ENCODE results near the gene LRP3.

Gene LRP3

DNA sequence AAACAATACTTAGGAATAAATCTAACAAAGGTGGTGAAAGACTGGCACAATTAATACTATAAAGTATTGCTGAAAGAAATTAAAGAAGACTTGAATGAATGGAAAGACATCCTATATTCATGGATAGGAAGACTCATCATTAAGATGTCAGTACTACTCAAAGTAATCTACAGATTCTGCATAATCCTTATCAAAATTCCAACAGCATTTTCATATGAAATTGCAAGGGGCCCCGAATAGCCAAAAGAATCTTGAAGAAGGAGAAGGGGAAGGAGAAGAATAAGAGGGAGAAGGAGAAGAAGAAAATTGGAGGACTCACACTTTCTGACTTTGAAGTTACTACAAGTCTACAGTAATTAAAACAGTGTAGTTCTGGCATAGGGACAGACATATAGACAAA lies 25.6 kb upstream of the LRP3 start:
- no peak overlapping the region for H3K4me3 ChIP-seq (ENCODE audit: low read length)
- no peak for DNase-seq (ENCODE audit: low read depth)
- TF ChIP-seq, protein P1, sequence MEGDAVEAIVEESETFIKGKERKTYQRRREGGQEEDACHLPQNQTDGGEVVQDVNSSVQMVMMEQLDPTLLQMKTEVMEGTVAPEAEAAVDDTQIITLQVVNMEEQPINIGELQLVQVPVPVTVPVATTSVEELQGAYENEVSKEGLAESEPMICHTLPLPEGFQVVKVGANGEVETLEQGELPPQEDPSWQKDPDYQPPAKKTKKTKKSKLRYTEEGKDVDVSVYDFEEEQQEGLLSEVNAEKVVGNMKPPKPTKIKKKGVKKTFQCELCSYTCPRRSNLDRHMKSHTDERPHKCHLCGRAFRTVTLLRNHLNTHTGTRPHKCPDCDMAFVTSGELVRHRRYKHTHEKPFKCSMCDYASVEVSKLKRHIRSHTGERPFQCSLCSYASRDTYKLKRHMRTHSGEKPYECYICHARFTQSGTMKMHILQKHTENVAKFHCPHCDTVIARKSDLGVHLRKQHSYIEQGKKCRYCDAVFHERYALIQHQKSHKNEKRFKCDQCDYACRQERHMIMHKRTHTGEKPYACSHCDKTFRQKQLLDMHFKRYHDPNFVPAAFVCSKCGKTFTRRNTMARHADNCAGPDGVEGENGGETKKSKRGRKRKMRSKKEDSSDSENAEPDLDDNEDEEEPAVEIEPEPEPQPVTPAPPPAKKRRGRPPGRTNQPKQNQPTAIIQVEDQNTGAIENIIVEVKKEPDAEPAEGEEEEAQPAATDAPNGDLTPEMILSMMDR (IDR thresholded peaks at IDR 0.05; ENCODE audit: insufficient read depth, low read depth, low read length, missing control alignments): no peak

DNA sequence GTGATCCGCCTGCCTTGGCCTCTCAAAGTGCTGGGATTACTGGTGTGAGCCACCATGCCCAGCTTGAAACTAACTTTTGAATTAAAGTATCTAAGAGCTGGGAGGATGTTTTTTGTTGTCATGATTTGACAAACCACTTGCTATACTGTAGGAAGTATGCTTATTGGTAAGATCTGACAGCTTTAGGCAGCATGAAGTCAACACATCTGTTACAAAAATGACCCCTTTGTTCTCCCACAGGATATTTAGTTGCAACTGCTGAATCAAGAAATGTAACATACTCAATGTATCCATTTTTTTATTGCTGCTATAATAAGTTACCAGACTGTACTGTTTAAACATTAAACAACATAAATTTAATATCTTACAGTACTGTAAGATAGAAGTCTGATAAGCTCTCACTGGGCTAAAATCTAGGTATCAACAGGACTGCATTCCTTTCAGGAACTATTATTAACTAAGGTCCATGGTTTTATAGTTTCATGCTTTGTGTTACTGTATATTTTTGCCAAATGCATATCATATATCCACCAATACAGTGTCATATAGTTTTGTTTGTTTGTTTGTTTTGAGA lies 22.8 kb upstream of the LRP3 start:
- TF ChIP-seq, protein P1 (IDR thresholded peaks at IDR 0.05; ENCODE audit: insufficient read depth, low read depth, low read length, missing control alignments): no peak
- no peak for DNase-seq (ENCODE audit: low read depth)
- H3K4me3 ChIP-seq (ENCODE audit: low read length): no peak overlapping the region

DNA sequence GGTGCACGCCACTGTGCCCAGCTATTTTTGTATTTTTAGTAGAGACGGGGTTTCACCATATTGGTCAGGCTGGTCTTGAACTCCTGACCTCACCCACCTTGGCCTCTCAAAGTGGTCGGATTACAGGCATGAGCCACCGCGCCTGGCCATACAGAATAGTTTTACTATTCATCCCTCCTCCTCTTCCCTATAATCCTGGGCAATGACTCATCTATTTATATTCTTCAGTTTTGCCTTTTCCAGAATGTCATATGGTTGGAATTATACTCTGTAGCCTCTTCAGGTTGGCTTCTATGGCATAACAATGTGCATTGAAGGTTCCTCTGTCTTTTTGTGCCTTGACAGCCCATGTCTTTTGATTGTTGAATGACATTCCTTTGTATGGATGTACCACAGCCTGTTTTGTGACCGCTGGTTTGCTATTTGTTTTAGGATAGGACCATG lies 22.2 kb upstream of the LRP3 start:
- no peak overlapping the region for H3K4me3 ChIP-seq (ENCODE audit: low read length)
- peak; percentile 17 for DNase-seq (ENCODE audit: low read depth)
- TF ChIP-seq, protein P1 (IDR thresholded peaks at IDR 0.05; ENCODE audit: insufficient read depth, low read depth, low read length, missing control alignments): no peak

DNA sequence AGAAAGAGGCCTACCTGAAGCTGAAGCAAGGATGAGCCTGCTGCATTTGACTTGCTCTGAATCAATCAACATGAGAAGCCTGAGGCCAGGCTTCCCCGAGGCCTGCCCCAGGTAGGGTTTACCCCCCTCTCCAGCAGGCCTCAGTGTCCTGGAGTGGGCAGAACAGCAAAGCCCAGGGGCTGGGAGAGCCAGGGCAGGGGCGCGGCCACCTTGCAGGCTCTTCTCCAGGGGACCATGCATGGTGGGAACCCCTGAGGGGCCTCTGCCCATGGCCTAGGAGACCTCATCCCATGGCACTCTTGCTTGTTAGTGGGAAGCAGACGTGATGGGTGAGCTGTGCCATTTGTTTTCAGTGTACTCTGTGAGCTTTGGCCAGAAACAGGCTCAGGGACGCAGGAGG lies 19.9 kb upstream of the LRP3 start:
- DNase-seq (ENCODE audit: low read depth): no peak
- H3K4me3 ChIP-seq (ENCODE audit: low read length): no peak overlapping the region
- TF ChIP-seq, protein P1 (IDR thresholded peaks at IDR 0.05; ENCODE audit: insufficient read depth, low read depth, low read length, missing control alignments): no peak

DNA sequence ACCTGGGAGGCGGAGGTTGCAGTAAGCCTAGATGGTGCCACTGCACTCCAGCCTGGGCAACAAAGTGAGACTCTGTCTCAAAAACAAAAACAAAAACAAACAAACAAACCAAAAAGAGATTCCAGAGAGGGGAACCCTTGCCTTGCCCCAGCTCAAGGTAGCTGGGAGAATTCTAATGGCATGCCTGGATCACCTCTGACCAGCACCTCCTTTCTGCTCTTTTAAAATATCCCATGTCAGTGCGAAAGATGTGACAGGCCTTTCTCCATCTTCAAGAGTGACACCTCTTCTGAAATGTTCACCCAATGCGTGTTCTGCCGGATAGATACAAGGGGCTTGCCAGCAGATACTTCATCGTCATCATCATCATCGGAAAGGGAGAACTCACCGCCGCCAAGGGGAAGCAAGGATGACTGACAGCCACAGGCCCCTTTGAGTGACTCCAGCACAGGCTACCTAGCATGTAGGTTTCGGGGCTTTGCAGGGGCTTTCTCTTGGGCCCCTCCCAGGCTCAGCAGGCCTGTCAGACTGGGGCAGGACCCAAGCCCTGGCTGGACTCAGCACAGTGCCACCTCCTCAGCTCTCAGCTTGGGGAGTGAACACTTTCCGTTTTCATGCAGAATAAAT lies 18.9 kb upstream of the LRP3 start:
- TF ChIP-seq, protein P1 (IDR thresholded peaks at IDR 0.05; ENCODE audit: insufficient read depth, low read depth, low read length, missing control alignments): no peak
- H3K4me3 ChIP-seq (ENCODE audit: low read length): no peak overlapping the region
- DNase-seq (ENCODE audit: low read depth): no peak

DNA sequence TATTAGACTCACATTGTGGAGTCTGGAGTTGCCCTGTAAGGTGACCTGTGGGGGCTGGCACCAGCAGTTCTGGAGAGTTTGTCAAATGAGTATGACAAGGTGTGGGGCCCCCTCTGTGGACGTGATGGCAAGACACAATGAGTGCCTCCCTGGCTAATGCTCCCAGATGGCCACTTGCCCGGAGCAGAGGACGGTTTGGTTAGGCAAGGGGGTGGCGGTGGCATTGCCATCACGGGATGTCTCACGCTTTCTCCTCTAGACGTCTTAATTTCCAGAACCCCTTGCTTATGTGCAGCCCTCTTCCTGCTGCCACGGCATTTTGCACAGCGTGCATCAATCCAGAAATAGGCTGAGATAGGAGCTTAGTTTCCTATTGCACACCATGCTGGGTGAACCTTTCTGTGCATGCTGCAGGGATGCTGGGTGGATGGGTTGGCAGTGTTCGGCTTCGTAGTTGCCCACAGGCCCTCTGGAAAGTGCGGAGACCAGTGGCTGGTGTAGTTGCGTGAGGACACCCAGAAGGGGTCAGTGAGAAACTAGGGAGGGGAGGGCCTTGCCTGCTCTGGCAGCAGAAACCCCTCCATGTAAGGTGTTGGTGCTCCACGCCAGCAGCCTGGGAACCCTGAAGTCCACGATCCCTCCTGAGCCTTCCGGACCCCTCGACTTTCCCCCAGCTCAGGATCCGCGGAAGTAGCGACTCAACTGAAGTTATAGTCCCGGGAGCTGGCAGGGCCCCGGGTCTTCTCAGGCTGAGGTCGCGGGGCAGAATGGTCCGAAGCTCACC lies 18.1 kb upstream of the LRP3 start:
- DNase-seq (ENCODE audit: low read depth): peak; percentile 26
- peak overlapping the region; percentile 83 for H3K4me3 ChIP-seq (ENCODE audit: low read length)

More for the DNA sequence above, 18.1 kb upstream of the LRP3 start:
- TF ChIP-seq, protein P1 (IDR thresholded peaks at IDR 0.05; ENCODE audit: insufficient read depth, low read depth, low read length, missing control alignments): no peak
